ENCODE results near the gene TMUB2.

DNA sequence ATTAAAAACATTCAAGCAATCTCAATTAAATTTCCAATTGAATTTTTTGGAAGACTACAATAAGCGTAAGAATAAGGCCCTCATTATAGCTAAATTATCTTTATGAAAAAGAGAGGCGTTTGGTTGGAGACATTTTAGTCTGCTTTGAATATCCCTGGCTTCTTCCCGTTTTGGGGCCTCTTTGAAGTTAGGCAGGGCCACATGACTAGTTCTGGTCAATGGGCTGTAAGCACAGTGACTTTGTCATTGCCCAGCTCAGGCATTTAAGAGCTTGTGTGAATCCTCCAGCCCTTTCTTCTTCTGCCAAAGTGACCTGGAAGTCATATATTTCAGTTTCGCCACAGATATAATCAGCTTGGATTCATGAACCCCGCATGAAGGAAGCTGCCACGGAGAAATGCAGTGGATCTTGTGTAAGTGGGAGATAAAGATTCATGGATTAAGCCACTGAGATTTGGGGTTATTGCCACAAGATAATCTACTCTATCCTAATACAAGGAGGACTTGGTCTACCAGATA, 54.4 kb downstream of the TMUB2 start:
- TF ChIP-seq, protein P1, sequence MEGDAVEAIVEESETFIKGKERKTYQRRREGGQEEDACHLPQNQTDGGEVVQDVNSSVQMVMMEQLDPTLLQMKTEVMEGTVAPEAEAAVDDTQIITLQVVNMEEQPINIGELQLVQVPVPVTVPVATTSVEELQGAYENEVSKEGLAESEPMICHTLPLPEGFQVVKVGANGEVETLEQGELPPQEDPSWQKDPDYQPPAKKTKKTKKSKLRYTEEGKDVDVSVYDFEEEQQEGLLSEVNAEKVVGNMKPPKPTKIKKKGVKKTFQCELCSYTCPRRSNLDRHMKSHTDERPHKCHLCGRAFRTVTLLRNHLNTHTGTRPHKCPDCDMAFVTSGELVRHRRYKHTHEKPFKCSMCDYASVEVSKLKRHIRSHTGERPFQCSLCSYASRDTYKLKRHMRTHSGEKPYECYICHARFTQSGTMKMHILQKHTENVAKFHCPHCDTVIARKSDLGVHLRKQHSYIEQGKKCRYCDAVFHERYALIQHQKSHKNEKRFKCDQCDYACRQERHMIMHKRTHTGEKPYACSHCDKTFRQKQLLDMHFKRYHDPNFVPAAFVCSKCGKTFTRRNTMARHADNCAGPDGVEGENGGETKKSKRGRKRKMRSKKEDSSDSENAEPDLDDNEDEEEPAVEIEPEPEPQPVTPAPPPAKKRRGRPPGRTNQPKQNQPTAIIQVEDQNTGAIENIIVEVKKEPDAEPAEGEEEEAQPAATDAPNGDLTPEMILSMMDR (IDR thresholded peaks at IDR 0.05; ENCODE audit: low read depth, low read length, missing input control), result no peak
- TF ChIP-seq RAD21 (IDR thresholded peaks at IDR 0.05) (no peak), TAF1 (conservative IDR thresholded peaks at IDR 0.05) (no peak), REST (IDR thresholded peaks at IDR 0.05) (no peak), JUND (IDR thresholded peaks at IDR 0.05) (no peak), EGR1 (IDR thresholded peaks at IDR 0.05; ENCODE audit: low read depth in 2 of 2) (no peak), SP1 (IDR thresholded peaks at IDR 0.05) (no peak), YY1 (IDR thresholded peaks at IDR 0.05) (no peak), GABPA (IDR thresholded peaks at IDR 0.05 in 1 of 2, conservative IDR thresholded peaks at IDR 0.05 in 1 of 2) (no peak), ZBTB33 (IDR thresholded peaks at IDR 0.05) (no peak), FOXA2 (IDR thresholded peaks at IDR 0.05) (no peak), ATF3 (IDR thresholded peaks at IDR 0.05) (no peak)
- TF ChIP-seq, protein P2, sequence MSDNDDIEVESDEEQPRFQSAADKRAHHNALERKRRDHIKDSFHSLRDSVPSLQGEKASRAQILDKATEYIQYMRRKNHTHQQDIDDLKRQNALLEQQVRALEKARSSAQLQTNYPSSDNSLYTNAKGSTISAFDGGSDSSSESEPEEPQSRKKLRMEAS (IDR thresholded peaks at IDR 0.05), result no peak

All from liver (tissue), 3 donors.